Mammary epithelial cell (primary cell): ENCODE data around the gene RPS2.

Experiments
- EZH2 ChIP-seq: IDR thresholded peaks from 2 replicates; pipeline ENCODE4 v1.6.1; 2012; ENCODE audit warnings: low read length, inconsistent platforms, borderline replicate concordance
- TF ChIP-seq, protein P1 (sequence below), 2 donors: IDR thresholded peaks in 1 of 2; conservative IDR thresholded peaks in 1 of 2; 2 replicates each; pipeline ENCODE4 v1.5.1; 2011 to 2012; ENCODE audit warnings: inconsistent platforms in 2 of 2, low read length in 2 of 2, mild to moderate bottlenecking in 2 of 2, control low read depth in 1 of 2, low read depth in 1 of 2; ENCODE audit not compliant: insufficient read depth in 1 of 2; ENCODE audit errors: extremely low read depth in 1 of 2

DNA sequence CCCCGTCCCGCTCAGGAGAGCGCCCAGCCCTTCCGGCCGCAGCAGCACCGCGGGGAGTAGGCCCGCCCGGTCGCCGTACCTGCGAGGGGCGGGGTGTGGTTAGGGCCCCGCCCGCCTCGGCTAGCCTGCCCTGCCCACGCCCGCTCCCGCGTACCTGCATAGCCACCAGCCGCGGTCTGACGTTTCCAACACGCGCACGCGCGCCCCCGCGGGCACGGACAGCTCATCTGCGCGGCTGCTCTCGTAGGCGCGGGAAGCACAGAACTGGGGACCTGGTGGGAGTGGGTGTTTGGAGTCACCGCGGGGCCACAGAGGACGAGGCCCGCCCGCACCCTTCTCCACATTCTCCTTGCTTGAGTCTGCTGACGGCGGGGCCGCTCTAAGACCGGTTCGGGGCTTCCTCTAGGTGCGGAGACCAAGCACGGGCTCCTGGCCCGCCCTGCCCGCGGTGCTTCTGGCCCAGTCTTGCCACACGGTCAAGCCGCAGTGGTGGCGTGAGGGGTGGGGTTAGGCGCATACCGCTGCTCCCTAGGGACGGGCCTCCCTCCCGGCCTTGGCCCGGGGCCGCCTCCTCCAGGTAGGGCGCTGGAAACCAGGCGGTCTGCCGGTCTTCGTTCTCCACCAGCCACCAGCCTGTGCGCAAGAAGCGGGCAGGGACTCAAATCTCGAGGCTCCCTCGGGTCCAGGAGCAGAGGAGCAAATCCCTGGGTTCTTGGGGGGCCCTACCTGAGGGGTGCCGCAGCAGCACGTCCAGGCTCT, 14.8 kb upstream of the RPS2 start:
- TF ChIP-seq, protein P1, sequence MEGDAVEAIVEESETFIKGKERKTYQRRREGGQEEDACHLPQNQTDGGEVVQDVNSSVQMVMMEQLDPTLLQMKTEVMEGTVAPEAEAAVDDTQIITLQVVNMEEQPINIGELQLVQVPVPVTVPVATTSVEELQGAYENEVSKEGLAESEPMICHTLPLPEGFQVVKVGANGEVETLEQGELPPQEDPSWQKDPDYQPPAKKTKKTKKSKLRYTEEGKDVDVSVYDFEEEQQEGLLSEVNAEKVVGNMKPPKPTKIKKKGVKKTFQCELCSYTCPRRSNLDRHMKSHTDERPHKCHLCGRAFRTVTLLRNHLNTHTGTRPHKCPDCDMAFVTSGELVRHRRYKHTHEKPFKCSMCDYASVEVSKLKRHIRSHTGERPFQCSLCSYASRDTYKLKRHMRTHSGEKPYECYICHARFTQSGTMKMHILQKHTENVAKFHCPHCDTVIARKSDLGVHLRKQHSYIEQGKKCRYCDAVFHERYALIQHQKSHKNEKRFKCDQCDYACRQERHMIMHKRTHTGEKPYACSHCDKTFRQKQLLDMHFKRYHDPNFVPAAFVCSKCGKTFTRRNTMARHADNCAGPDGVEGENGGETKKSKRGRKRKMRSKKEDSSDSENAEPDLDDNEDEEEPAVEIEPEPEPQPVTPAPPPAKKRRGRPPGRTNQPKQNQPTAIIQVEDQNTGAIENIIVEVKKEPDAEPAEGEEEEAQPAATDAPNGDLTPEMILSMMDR (conservative IDR thresholded peaks at IDR 0.05 in 1 of 2, IDR thresholded peaks at IDR 0.05 in 1 of 2; ENCODE audit: extremely low read depth in 1 of 2, insufficient read depth in 1 of 2, low read depth in 1 of 2, low read length in 2 of 2): no peak
- TF ChIP-seq EZH2: no peak
